ENCODE data around the gene CARHSP1. TPM values are rescaled to one million over a fixed set of nuclear protein-coding genes. Genes with fewer than 3 reads are reported as not detected.

Gene CARHSP1
- polyA plus RNA-seq, 2 of the 4 experiments (the other 2 are of a cell fraction), result 53.9 to 172 TPM

GRCh38 chr16:8851761-8852403 is 16.9 kb downstream of the CARHSP1 start:
- Histone ChIP-seq H3K4me1 (peaks cover 23% of the 10 kb centered on the region), H3K27ac (0 out of 6 replicates have a peak overlapping the region, but pooled peaks of 1 of the 2 experiments have one; percentile 8), H3K9me3 (no peaks in the 10 kb centered on the region), H3K4me2 (no peak overlapping the region), H3K4me3 (no peak overlapping the region)
- no peak for DNase-seq (ENCODE audit: low read depth in 1 of 2, low spot score in 1 of 2)
- WGBS (ENCODE audit: missing lambda C conversion rate), result 81% methylated on average over 6 of the region's 8 CpGs
- TF ChIP-seq CEBPB (IDR thresholded peaks at IDR 0.05) (no peak), PHF8 (IDR thresholded peaks at IDR 0.05; ENCODE audit: borderline replicate concordance, low read depth) (no peak), BCL3 (IDR thresholded peaks at IDR 0.05) (no peak), CTCF (IDR thresholded peaks at IDR 0.05) (no peak), REST (IDR thresholded peaks at IDR 0.05) (no peak), CBX2 (IDR thresholded peaks at IDR 0.05; ENCODE audit: borderline replicate concordance, low read depth) (no peak), HDAC2 (IDR thresholded peaks at IDR 0.05) (no peak), MAX (IDR thresholded peaks at IDR 0.05) (no peak), RFX5 (IDR thresholded peaks at IDR 0.05) (no peak), RNF2 (IDR thresholded peaks at IDR 0.05; ENCODE audit: borderline replicate concordance, low read depth) (no peak), HOXB5 (CRISPR knock-in tag; IDR thresholded peaks at IDR 0.05) (no peak), NR3C1 (IDR thresholded peaks at IDR 0.05) (no peak), HEYL (CRISPR knock-in tag; IDR thresholded peaks at IDR 0.05) (no peak), CBX8 (IDR thresholded peaks at IDR 0.05) (no peak), KDM5A (IDR thresholded peaks at IDR 0.05) (no peak)
- FAIRE-seq, result no peak
- CTCF ChIA-PET, result interaction anchor here (1.1 to 5.8 kb wide), 2 partner anchors 10 to 28 kb away, joined by 3 to 44 read pairs; no protein-coding TSS in a partner anchor
- POLR2A ChIA-PET, result interaction anchor here (2.1 kb wide), 1 partner anchor 17 kb away, joined by 8 read pairs; the partner anchor contains the start of gene CARHSP1
- no peak for ATAC-seq

- ChIA-PET CTCF (interaction anchor here (1.2 to 5.8 kb wide), 3 partner anchors 11 to 283 kb away, joined by 3 to 44 read pairs (median 5); no protein-coding TSS in a partner anchor), POLR2A (interaction anchor here (1.4 kb wide), 1 partner anchor 18 kb away, joined by 3 read pairs; the partner anchor contains the start of gene CARHSP1)
- Histone ChIP-seq H3K4me3 (no peak overlapping the region), H3K4me1 (peaks cover 23% of the 10 kb centered on the region), H3K27ac (peak overlapping the region in 1 of 2 experiments; percentile 35; a peak in 1 of 6 replicates), H3K9me3 (no peaks in the 10 kb centered on the region), H3K4me2 (no peak overlapping the region)
- 69% methylated on average over 11 of the region's 11 CpGs for WGBS (ENCODE audit: missing lambda C conversion rate)
- FAIRE-seq (no peak), DNase-seq (ENCODE audit: low read depth in 1 of 2, low spot score in 1 of 2) (no peak), ATAC-seq (peak in 1 of 2 experiments; percentile 13; a peak in 3 of 6 replicates)
- TF ChIP-seq POLR2AphosphoS2 (conservative IDR thresholded peaks at IDR 0.05; ENCODE audit: low read length), result no peak
- no peak for TF ChIP-seq TFCP2L1 (CRISPR knock-in tag; IDR thresholded peaks at IDR 0.05)
- no peak for TF ChIP-seq CBX8 (IDR thresholded peaks at IDR 0.05)
- TF ChIP-seq RAD21 (conservative IDR thresholded peaks at IDR 0.05 in 1 of 2, IDR thresholded peaks at IDR 0.05 in 1 of 2), result no peak
- no peak for TF ChIP-seq SMC3 (IDR thresholded peaks at IDR 0.05)
- TF ChIP-seq NFE2L2 (conservative IDR thresholded peaks at IDR 0.05; ENCODE audit: low read length), result no peak
- TF ChIP-seq RCOR1 (IDR thresholded peaks at IDR 0.05; ENCODE audit: low read depth, low read length), result no peak
- TF ChIP-seq MAZ (IDR thresholded peaks at IDR 0.05; ENCODE audit: borderline replicate concordance, low read depth, low read length), result no peak
- no peak for TF ChIP-seq BCL3 (IDR thresholded peaks at IDR 0.05)
- no peak for TF ChIP-seq HDAC2 (IDR thresholded peaks at IDR 0.05)
- TF ChIP-seq JUNB (IDR thresholded peaks at IDR 0.05), result no peak
- TF ChIP-seq ZSCAN20 (CRISPR knock-in tag; IDR thresholded peaks at IDR 0.05), result no peak
- TF ChIP-seq MYC (IDR thresholded peaks at IDR 0.05; ENCODE audit: borderline replicate concordance, low read length), result no peak
- TF ChIP-seq E2F6 (IDR thresholded peaks at IDR 0.05; ENCODE audit: borderline replicate concordance, low read depth), result no peak
Observed at GRCh38 chr16:8850279-8850885, 18.4 kb downstream of the CARHSP1 start.
